NCI-H774 (cell line): ENCODE results near the gene RAB13.

Experiments used
- DNase-seq: peaks from one replicate; lab custom pipeline; 2025; lab: John Stamatoyannopoulos, UW

RAB13 gene

GRCh38 chr1:153977250-153978240 lies 8.6 kb downstream of the RAB13 start, which contains the start of gene JTB:
JTB (minus strand) TSS chr1:153977674; CDS start chr1:153977252, 422 bp downstream.
- DNase-seq: peak; percentile 88

- DNase-seq: no peak
Measured at GRCh38 chr1:153976819-153977249, 9.3 kb downstream of the RAB13 start.

- DNase-seq: no peak
Measured at GRCh38 chr1:153973525-153973924, 12.6 kb downstream of the RAB13 start.

GRCh38 chr1:153973071-153973470 lies 13.1 kb downstream of the RAB13 start:
- DNase-seq: no peak

GRCh38 chr1:153970346-153970745 lies 15.8 kb downstream of the RAB13 start:
- DNase-seq: no peak

- DNase-seq: no peak
Measured at GRCh38 chr1:153968972-153969371, 17.2 kb downstream of the RAB13 start.

- DNase-seq: no peak
Measured at GRCh38 chr1:153968408-153968807, 17.7 kb downstream of the RAB13 start.

GRCh38 chr1:153968000-153968363 lies 18.2 kb downstream of the RAB13 start:
- DNase-seq: peak; percentile 38

GRCh38 chr1:153967107-153967999 lies 18.8 kb downstream of the RAB13 start, which contains the start of gene CREB3L4:
CREB3L4 (plus strand) TSS chr1:153967902; CDS start chr1:153968526, 624 bp downstream.
- peak; percentile 97 for DNase-seq

- peak; percentile 40 for DNase-seq
Measured at GRCh38 chr1:153963850-153964331, 22.2 kb downstream of the RAB13 start.

- peak; percentile 97 for DNase-seq
Measured at GRCh38 chr1:153963030-153963849, 22.9 kb downstream of the RAB13 start, which contains the start of gene SLC39A1. SLC39A1 (minus strand) TSS chr1:153963537; CDS start chr1:153962715, 822 bp downstream.

GRCh38 chr1:153962088-153963029 lies 23.8 kb downstream of the RAB13 start:
- no peak for DNase-seq

- DNase-seq: no peak
Measured at GRCh38 chr1:153961421-153961820, 24.7 kb downstream of the RAB13 start.

- DNase-seq: no peak
Measured at GRCh38 chr1:153960206-153960605, 25.9 kb downstream of the RAB13 start.

GRCh38 chr1:153959454-153959853 lies 26.7 kb downstream of the RAB13 start:
- DNase-seq: no peak

GRCh38 chr1:153958961-153959260 lies 27.2 kb downstream of the RAB13 start:
- no peak for DNase-seq

- DNase-seq: peak; percentile 98
Measured at GRCh38 chr1:153958111-153958960, 27.8 kb downstream of the RAB13 start, which contains the start of gene CRTC2. CRTC2 (minus strand) TSS chr1:153958612; CDS start chr1:153958497, 115 bp downstream.

- no peak for DNase-seq
Measured at GRCh38 chr1:153957744-153958110, 28.4 kb downstream of the RAB13 start.
